ENCODE data around the gene SLC25A26. TPM values are rescaled to one million over a fixed set of nuclear protein-coding genes. Genes with fewer than 3 reads are reported as not detected.

Gene SLC25A26
- total and polyA plus RNA-seq, 12 donors = 12.1 to 44.2 (median 31.0) TPM

- WGBS, 2 donors = 72 to 73% methylated on average over 2 of the region's 2 CpGs
- peak overlapping the region in 7 of 10 donors; percentile 61 to 90 (median 85) for H3K27ac ChIP-seq
- no peaks in the 10 kb centered on the region for H3K36me3 ChIP-seq
- TF ChIP-seq CTCF (IDR thresholded peaks at IDR 0.05) = no peak
- ATAC-seq (no peak), DNase-seq (no peak)
- no peaks in the 10 kb centered on the region for H3K27me3 ChIP-seq
- peaks cover 3 to 50% (median 15%) of the 10 kb centered on the region in 9 donors for H3K4me1 ChIP-seq
- no peak overlapping the region for H3K4me3 ChIP-seq
- no peaks in the 10 kb centered on the region for H3K9me3 ChIP-seq
- intact Hi-C loops (cut with DNase I) = loop anchor here in 2 of 10 donors (5.0 to 10.0 kb wide), 2 partner anchors 142 to 145 kb away; partner anchors contain the start of gene MAGI1 (in 2 of the 2)
Measured at GRCh38 chr3:66179793-66180192, 41.0 kb upstream of the SLC25A26 start.

- intact Hi-C loops (cut with DNase I) = loop anchor here in 2 of 10 donors (5.0 to 10.0 kb wide), 2 partner anchors 144 to 147 kb away; partner anchors contain the start of gene MAGI1 (in 2 of the 2)
- Histone ChIP-seq H3K27me3 (no peaks in the 10 kb centered on the region), H3K27ac (peak overlapping the region; percentile 45 to 90 (median 78)), H3K9me3 (no peaks in the 10 kb centered on the region), H3K4me3 (no peak overlapping the region), H3K4me1 (peaks cover 3 to 48% (median 15%) of the 10 kb centered on the region in 9 donors), H3K36me3 (no peaks in the 10 kb centered on the region)
- DNase-seq = peak; percentile 52 to 61
- peak; percentile 69 to 85 (median 78) for ATAC-seq
- WGBS, 2 donors = 25 to 39% methylated on average over 6 of the region's 6 CpGs
- TF ChIP-seq CTCF (IDR thresholded peaks at IDR 0.05) = no peak
Measured at GRCh38 chr3:66181764-66182163, 39.0 kb upstream of the SLC25A26 start.

GRCh38 chr3:66182246-66182645 is 38.6 kb upstream of the SLC25A26 start:
- peak overlapping the region; percentile 45 to 90 (median 78) for H3K27ac ChIP-seq
- TF ChIP-seq CTCF (IDR thresholded peaks at IDR 0.05) = no peak
- H3K36me3 ChIP-seq = no peaks in the 10 kb centered on the region
- H3K9me3 ChIP-seq = no peaks in the 10 kb centered on the region
- ATAC-seq (peak in 7 of 8 donors; percentile 15 to 60 (median 41)), DNase-seq (peak in 1 of 2 donors; percentile 21)
- peaks cover 3 to 44% (median 15%) of the 10 kb centered on the region in 9 donors for H3K4me1 ChIP-seq
- H3K4me3 ChIP-seq = no peak overlapping the region
- WGBS, 2 donors = 44 to 50% methylated on average over 6 of the region's 6 CpGs
- intact Hi-C loops (cut with DNase I) = loop anchor here in 2 of 10 donors (5.0 to 10.0 kb wide), 2 partner anchors 145 to 147 kb away; partner anchors contain the start of gene MAGI1 (in 2 of the 2)
- H3K27me3 ChIP-seq = no peaks in the 10 kb centered on the region

GRCh38 chr3:66186545-66186944 is 34.3 kb upstream of the SLC25A26 start:
- intact Hi-C loops (cut with DNase I) = loop anchor here in 1 of 10 donors (10.0 kb wide), 1 partner anchor 152 kb away; the partner anchor contains the start of gene MAGI1
- no peak for TF ChIP-seq CTCF (IDR thresholded peaks at IDR 0.05)
- no peaks in the 10 kb centered on the region for H3K36me3 ChIP-seq
- no peaks in the 10 kb centered on the region for H3K9me3 ChIP-seq
- H3K27me3 ChIP-seq = no peaks in the 10 kb centered on the region
- no peak overlapping the region for H3K4me3 ChIP-seq
- no peak for ATAC-seq
- no peak for DNase-seq
- peaks cover 3 to 18% (median 10%) of the 10 kb centered on the region in 9 donors for H3K4me1 ChIP-seq
- peak overlapping the region in 5 of 10 donors; percentile 13 to 32 (median 25) for H3K27ac ChIP-seq

All from heart right ventricle (tissue), 16 donors.